BE2C (cell line): ENCODE data around the gene KRTAP2-1. TPM values are rescaled to one million over a fixed set of nuclear protein-coding genes. Genes with fewer than 3 reads are reported as not detected.
"Not testable (repeated sequence)": the region's sequence is repeated elsewhere in the genome, so short reads cannot be mapped to it uniquely, and the experiment has no call there.

Source experiments
- DNase-seq: peaks from one replicate; pipeline ENCODE4 v3.0.0-alpha.2; 2020
- H3K27me3 ChIP-seq: fragments of 250-450 bp; sonication (Bioruptor Pico); 2 replicates; pipeline ENCODE4 v1.5.1; 2020; ENCODE audit warnings: mild to moderate bottlenecking
- H3K36me3 ChIP-seq: fragments of 250-450 bp; sonication (Bioruptor Pico); 2 replicates; pipeline ENCODE4 v1.5.1; 2020; ENCODE audit warnings: mild to moderate bottlenecking
- H3K4me1 ChIP-seq: fragments of 250-450 bp; sonication (Bioruptor Pico); 2 replicates; pipeline ENCODE4 v1.5.1; 2020
- H3K4me3 ChIP-seq: 2 replicates; pipeline ENCODE4 v1.5.1; 2011; ENCODE audit warnings: low read depth, low read length
- H3K9me3 ChIP-seq: fragments of 250-450 bp; sonication (Bioruptor Pico); 2 replicates; pipeline ENCODE4 v1.5.1; 2020
- CTCF ChIP-seq: IDR thresholded peaks from 2 replicates; pipeline ENCODE4 v1.5.1; 2012; ENCODE audit warnings: mild to moderate bottlenecking, low read depth, low read length
- polyA plus RNA-seq: library from polyadenylated mRNA; unstranded; fragments of >200 nt; gene quantifications from one replicate; pipeline ENCODE4 v1.2.1, GENCODE V29; 2012; ENCODE audit warnings: low read depth, missing spikeins; ENCODE audit not compliant: insufficient read length, insufficient read depth

The KRTAP2-1 gene
- not detected for polyA plus RNA-seq

- not testable (repeated sequence) for DNase-seq, H3K9me3 ChIP-seq, H3K36me3 ChIP-seq, H3K4me1 ChIP-seq, H3K4me3 ChIP-seq, H3K27me3 ChIP-seq
Observed at GRCh38 chr17:41046735-41047465, at the start of gene KRTAP2-1. KRTAP2-1 (minus strand) TSS chr17:41047316; CDS start chr17:41047267, 49 bp downstream.

GRCh38 chr17:41096055-41096454, 48.9 kb upstream of the KRTAP2-1 start:
- H3K9me3 ChIP-seq: no peaks in the 10 kb centered on the region
- TF ChIP-seq CTCF: no peak
- no peaks in the 10 kb centered on the region for H3K27me3 ChIP-seq
- no peaks in the 10 kb centered on the region for H3K4me1 ChIP-seq
- H3K4me3 ChIP-seq: no peak overlapping the region
- DNase-seq: no peak
- no peaks in the 10 kb centered on the region for H3K36me3 ChIP-seq

GRCh38 chr17:41088760-41089352, 41.7 kb upstream of the KRTAP2-1 start:
- H3K36me3 ChIP-seq, H3K9me3 ChIP-seq, H3K27me3 ChIP-seq, DNase-seq, H3K4me1 ChIP-seq, H3K4me3 ChIP-seq: not testable (repeated sequence)

GRCh38 chr17:41084100-41084856, 37.2 kb upstream of the KRTAP2-1 start, which contains the start of gene KRTAP4-7:
KRTAP4-7 (plus strand) TSS chr17:41084150; CDS start chr17:41084207, 57 bp downstream.
- H3K4me3 ChIP-seq, H3K4me1 ChIP-seq, DNase-seq, H3K36me3 ChIP-seq, H3K27me3 ChIP-seq, H3K9me3 ChIP-seq: not testable (repeated sequence)

- H3K36me3 ChIP-seq, H3K9me3 ChIP-seq, H3K4me3 ChIP-seq, H3K4me1 ChIP-seq, H3K27me3 ChIP-seq, DNase-seq: not testable (repeated sequence)
Observed at GRCh38 chr17:41083427-41083826, 36.3 kb upstream of the KRTAP2-1 start.

GRCh38 chr17:41082626-41083025, 35.5 kb upstream of the KRTAP2-1 start:
- H3K4me1 ChIP-seq: no peaks in the 10 kb centered on the region
- TF ChIP-seq CTCF: no peak
- no peaks in the 10 kb centered on the region for H3K36me3 ChIP-seq
- H3K9me3 ChIP-seq: no peaks in the 10 kb centered on the region
- peaks cover 6% of the 10 kb centered on the region; the same call in 1 of the 2 replicates for H3K27me3 ChIP-seq
- no peak for DNase-seq
- no peak overlapping the region for H3K4me3 ChIP-seq

- Histone ChIP-seq H3K27me3 (peaks cover 6% of the 10 kb centered on the region), H3K4me3 (no peak overlapping the region), H3K36me3 (no peaks in the 10 kb centered on the region), H3K9me3 (no peaks in the 10 kb centered on the region), H3K4me1 (no peaks in the 10 kb centered on the region)
- DNase-seq: no peak
- TF ChIP-seq CTCF: no peak
Observed at GRCh38 chr17:41076788-41077187, 29.7 kb upstream of the KRTAP2-1 start.

GRCh38 chr17:41073676-41074075, 26.6 kb upstream of the KRTAP2-1 start:
- H3K27me3 ChIP-seq: no peaks in the 10 kb centered on the region; the same call in none of the 2 replicates
- no peak for DNase-seq
- no peak overlapping the region for H3K4me3 ChIP-seq
- no peaks in the 10 kb centered on the region for H3K9me3 ChIP-seq
- TF ChIP-seq CTCF: no peak
- H3K36me3 ChIP-seq: no peaks in the 10 kb centered on the region
- no peaks in the 10 kb centered on the region for H3K4me1 ChIP-seq
